Stimulated activated effector memory CD8-positive, alpha-beta T cell treated with anti-CD3 and anti-CD28 coated beads, Interleukin-12 subunit alpha, Interleukin-12 subunit beta, amount 100 ng/mL, for 72 hours (primary cell): ENCODE data around the gene NPTX2.
A peak's percentile ranks its signal among the peaks of the same experiment; 100 is the strongest.

Source experiments
- ATAC-seq: fragments of 150-1000 bp; cut with Tn5 transposase; 2 replicates; pipeline ENCODE4 v1.10.0; 2021
- DNase-seq, 2 donors: peaks; one replicate each; pipeline ENCODE4 v3.0.0; 2021 to 2022; ENCODE audit warnings: low spot score in 2 of 2
- H3K27ac Mint-ChIP-seq: one replicate; pipeline ENCODE4 v1.8.0; 2022; ENCODE audit warnings: mild to moderate bottlenecking, mixed read lengths
- H3K36me3 Mint-ChIP-seq: one replicate; pipeline ENCODE4 v1.8.0; 2022; ENCODE audit warnings: mild to moderate bottlenecking, mixed read lengths
- H3K4me1 Mint-ChIP-seq: one replicate; pipeline ENCODE4 v1.8.0; 2022; ENCODE audit warnings: mixed read lengths
- H3K4me3 Mint-ChIP-seq: one replicate; pipeline ENCODE4 v1.8.0; 2022; ENCODE audit warnings: mild to moderate bottlenecking, mixed read lengths
- H3K9me3 Mint-ChIP-seq: one replicate; pipeline ENCODE4 v1.8.0; 2022; ENCODE audit warnings: mixed read lengths

NPTX2 gene

GRCh38 chr7:98629001-98629431, 11.9 kb downstream of the NPTX2 start:
- peaks cover 8% of the 10 kb centered on the region for H3K9me3 Mint-ChIP-seq
- peaks cover 5% of the 10 kb centered on the region for H3K4me1 Mint-ChIP-seq
- no peak overlapping the region for H3K4me3 Mint-ChIP-seq
- ATAC-seq (no peak), DNase-seq (no peak)
- H3K27ac Mint-ChIP-seq = no peak overlapping the region
- no peaks in the 10 kb centered on the region for H3K36me3 Mint-ChIP-seq

GRCh38 chr7:98630149-98630548, 13.1 kb downstream of the NPTX2 start:
- DNase-seq = no peak
- ATAC-seq = no peak
- Mint-ChIP-seq H3K36me3 (no peaks in the 10 kb centered on the region), H3K4me1 (no peaks in the 10 kb centered on the region), H3K27ac (no peak overlapping the region), H3K9me3 (peaks cover 10% of the 10 kb centered on the region), H3K4me3 (no peak overlapping the region)

- H3K9me3 Mint-ChIP-seq = peaks cover 10% of the 10 kb centered on the region
- no peak for DNase-seq
These were observed 13.7 kb downstream of the NPTX2 start for GRCh38 chr7:98630770-98631169.

GRCh38 chr7:98638853-98639252, 21.8 kb downstream of the NPTX2 start:
- H3K4me1 Mint-ChIP-seq = no peaks in the 10 kb centered on the region
- no peaks in the 10 kb centered on the region for H3K36me3 Mint-ChIP-seq
- ATAC-seq = no peak
- no peak overlapping the region for H3K27ac Mint-ChIP-seq
- DNase-seq = no peak
- peaks cover 9% of the 10 kb centered on the region for H3K9me3 Mint-ChIP-seq
- H3K4me3 Mint-ChIP-seq = no peak overlapping the region

More at GRCh38 chr7:98630770-98631169, 13.7 kb downstream of the NPTX2 start:
- no peaks in the 10 kb centered on the region for H3K4me1 Mint-ChIP-seq
- H3K27ac Mint-ChIP-seq = no peak overlapping the region
- no peak for ATAC-seq
- no peaks in the 10 kb centered on the region for H3K36me3 Mint-ChIP-seq
- H3K4me3 Mint-ChIP-seq = no peak overlapping the region

GRCh38 chr7:98640375-98640774, 23.3 kb downstream of the NPTX2 start:
- Mint-ChIP-seq H3K4me3 (no peak overlapping the region), H3K9me3 (peaks cover 6% of the 10 kb centered on the region), H3K4me1 (no peaks in the 10 kb centered on the region), H3K36me3 (no peaks in the 10 kb centered on the region), H3K27ac (no peak overlapping the region)
- no peak for DNase-seq
- no peak for ATAC-seq

- H3K4me3 Mint-ChIP-seq = no peak overlapping the region
- peaks cover 6% of the 10 kb centered on the region for H3K9me3 Mint-ChIP-seq
- DNase-seq (no peak), ATAC-seq (peak; percentile 5)
- no peaks in the 10 kb centered on the region for H3K4me1 Mint-ChIP-seq
- H3K27ac Mint-ChIP-seq = no peak overlapping the region
- no peaks in the 10 kb centered on the region for H3K36me3 Mint-ChIP-seq
These were observed 24.8 kb downstream of the NPTX2 start for GRCh38 chr7:98641646-98642500.

- H3K4me3 Mint-ChIP-seq = no peak overlapping the region
- no peak for DNase-seq
- ATAC-seq = peak; percentile 17
- H3K36me3 Mint-ChIP-seq = no peaks in the 10 kb centered on the region
- no peak overlapping the region for H3K27ac Mint-ChIP-seq
- peaks cover 4% of the 10 kb centered on the region for H3K9me3 Mint-ChIP-seq
- H3K4me1 Mint-ChIP-seq = no peaks in the 10 kb centered on the region
These were observed 26.3 kb downstream of the NPTX2 start for GRCh38 chr7:98643236-98643985.

GRCh38 chr7:98646465-98646864, 29.4 kb downstream of the NPTX2 start:
- no peak for DNase-seq
- Mint-ChIP-seq H3K36me3 (no peaks in the 10 kb centered on the region), H3K27ac (no peak overlapping the region), H3K4me3 (no peak overlapping the region), H3K9me3 (no peaks in the 10 kb centered on the region), H3K4me1 (no peaks in the 10 kb centered on the region)
- ATAC-seq = no peak

- ATAC-seq (no peak), DNase-seq (no peak)
- no peak overlapping the region for H3K4me3 Mint-ChIP-seq
- no peaks in the 10 kb centered on the region for H3K36me3 Mint-ChIP-seq
- H3K9me3 Mint-ChIP-seq = no peaks in the 10 kb centered on the region
- no peaks in the 10 kb centered on the region for H3K4me1 Mint-ChIP-seq
- no peak overlapping the region for H3K27ac Mint-ChIP-seq
These were observed 30.2 kb downstream of the NPTX2 start for GRCh38 chr7:98647326-98647725.

- no peak overlapping the region for H3K4me3 Mint-ChIP-seq
- no peak for DNase-seq
- ATAC-seq = no peak
- no peaks in the 10 kb centered on the region for H3K4me1 Mint-ChIP-seq
- no peaks in the 10 kb centered on the region for H3K9me3 Mint-ChIP-seq
- H3K36me3 Mint-ChIP-seq = no peaks in the 10 kb centered on the region
- H3K27ac Mint-ChIP-seq = no peak overlapping the region
These were observed 34.7 kb downstream of the NPTX2 start for GRCh38 chr7:98651760-98652159.

- ATAC-seq (no peak), DNase-seq (no peak)
- Mint-ChIP-seq H3K27ac (no peak overlapping the region), H3K36me3 (no peaks in the 10 kb centered on the region), H3K9me3 (no peaks in the 10 kb centered on the region), H3K4me3 (no peak overlapping the region), H3K4me1 (no peaks in the 10 kb centered on the region)
These were observed 36.7 kb downstream of the NPTX2 start for GRCh38 chr7:98653601-98654310.

GRCh38 chr7:98654524-98655272, 37.6 kb downstream of the NPTX2 start:
- H3K27ac Mint-ChIP-seq = no peak overlapping the region
- H3K36me3 Mint-ChIP-seq = no peaks in the 10 kb centered on the region
- H3K9me3 Mint-ChIP-seq = no peaks in the 10 kb centered on the region

GRCh38 chr7:98655611-98656010, 38.5 kb downstream of the NPTX2 start:
- H3K9me3 Mint-ChIP-seq = no peaks in the 10 kb centered on the region
- H3K4me1 Mint-ChIP-seq = no peaks in the 10 kb centered on the region
- ATAC-seq (no peak), DNase-seq (no peak)
- no peaks in the 10 kb centered on the region for H3K36me3 Mint-ChIP-seq
- H3K27ac Mint-ChIP-seq = no peak overlapping the region
- no peak overlapping the region for H3K4me3 Mint-ChIP-seq

More at GRCh38 chr7:98654524-98655272, 37.6 kb downstream of the NPTX2 start:
- Mint-ChIP-seq H3K4me1 (no peaks in the 10 kb centered on the region), H3K4me3 (no peak overlapping the region)
- DNase-seq = no peak
- no peak for ATAC-seq

GRCh38 chr7:98656899-98657298, 39.8 kb downstream of the NPTX2 start:
- no peak overlapping the region for H3K4me3 Mint-ChIP-seq
- DNase-seq (no peak), ATAC-seq (no peak)
- H3K9me3 Mint-ChIP-seq = no peaks in the 10 kb centered on the region
- no peak overlapping the region for H3K27ac Mint-ChIP-seq
- no peaks in the 10 kb centered on the region for H3K36me3 Mint-ChIP-seq
- no peaks in the 10 kb centered on the region for H3K4me1 Mint-ChIP-seq

GRCh38 chr7:98657736-98658135, 40.7 kb downstream of the NPTX2 start:
- ATAC-seq (no peak), DNase-seq (no peak)
- H3K27ac Mint-ChIP-seq = no peak overlapping the region

More at GRCh38 chr7:98657736-98658135, 40.7 kb downstream of the NPTX2 start:
- H3K9me3 Mint-ChIP-seq = no peaks in the 10 kb centered on the region
- no peaks in the 10 kb centered on the region for H3K36me3 Mint-ChIP-seq
- H3K4me3 Mint-ChIP-seq = no peak overlapping the region
- H3K4me1 Mint-ChIP-seq = no peaks in the 10 kb centered on the region
